GM23338 (cell line): ENCODE measurements around the gene ZBTB7C. TPM values are rescaled to one million over a fixed set of nuclear protein-coding genes. Genes with fewer than 3 reads are reported as not detected.

ENCODE experiments used
- ATAC-seq: fragments of 200-7000 bp; cut with Tn5 transposase; 3 replicates; pipeline ENCODE4 v1.9.1; 2020
- DNase-seq: peaks from one replicate; pipeline ENCODE4 v3.0.0-alpha.2; 2015; ENCODE audit warnings: low spot score
- H2AFZ ChIP-seq: fragments of 200-600 bp; sonication (generic); 2 replicates; pipeline ENCODE4 v1.8.0; 2016; ENCODE audit warnings: antibody characterized with exemption, mild to moderate bottlenecking, moderate library complexity
- H3F3A ChIP-seq: fragments of 200-600 bp; sonication (generic); replicated peaks from 2 replicates; pipeline ENCODE4 v1.8.0; 2017; ENCODE audit warnings: antibody characterized with exemption, mixed run types, low read depth
- H3K27ac ChIP-seq: fragments of 200-600 bp; sonication (generic); 2 replicates; pipeline ENCODE4 v1.6.1; 2016; ENCODE audit warnings: low read depth
- H3K27me3 ChIP-seq: fragments of 200-600 bp; sonication (generic); 2 replicates; pipeline ENCODE4 v1.8.0; 2016; ENCODE audit warnings: mild to moderate bottlenecking, mixed run types, moderate library complexity; ENCODE audit not compliant: insufficient read depth
- H3K36me3 ChIP-seq: fragments of 200-600 bp; sonication (generic); 2 replicates; pipeline ENCODE4 v1.8.0; 2016; ENCODE audit warnings: mild to moderate bottlenecking; ENCODE audit not compliant: insufficient read depth
- H3K4me1 ChIP-seq: fragments of 200-600 bp; sonication (generic); 2 replicates; pipeline ENCODE4 v1.8.0; 2016; ENCODE audit warnings: mild to moderate bottlenecking, moderate library complexity; ENCODE audit not compliant: insufficient read depth
- H3K4me2 ChIP-seq: fragments of 200-600 bp; sonication (generic); 2 replicates; pipeline ENCODE4 v1.7.1; 2017; ENCODE audit warnings: mixed run types
- H3K4me3 ChIP-seq: fragments of 200-600 bp; sonication (generic); 2 replicates; pipeline ENCODE4 v1.6.1; 2016; ENCODE audit warnings: mixed run types
- H3K79me2 ChIP-seq: fragments of 200-600 bp; sonication (generic); replicated peaks from 2 replicates; pipeline ENCODE4 v1.8.0; 2017; ENCODE audit warnings: mild to moderate bottlenecking; ENCODE audit not compliant: insufficient read depth
- H3K9me2 ChIP-seq: fragments of 200-600 bp; sonication (generic); 2 replicates; pipeline ENCODE4 v1.8.0; 2017; ENCODE audit not compliant: insufficient read depth
- H4K20me1 ChIP-seq: fragments of 200-600 bp; sonication (generic); replicated peaks from 2 replicates; pipeline ENCODE4 v1.8.0; 2017; ENCODE audit warnings: mild to moderate bottlenecking; ENCODE audit not compliant: insufficient read depth
- H3K27ac Mint-ChIP-seq: 2 replicates; pipeline ENCODE4 v1.8.0; 2020; ENCODE audit warnings: inconsistent platforms, mild to moderate bottlenecking, moderate library complexity, mixed read lengths
- H3K27me3 Mint-ChIP-seq: 3 replicates; pipeline ENCODE4 v1.8.0; 2022; ENCODE audit warnings: low read depth, mild to moderate bottlenecking, moderate library complexity, mixed read lengths, inconsistent platforms; ENCODE audit not compliant: insufficient read depth, poor library complexity
- H3K36me3 Mint-ChIP-seq: 3 replicates; pipeline ENCODE4 v1.8.0; 2021; ENCODE audit warnings: low read depth, mild to moderate bottlenecking, inconsistent platforms, moderate library complexity, mixed read lengths
- H3K4me1 Mint-ChIP-seq: 3 replicates; pipeline ENCODE4 v1.8.0; 2020; ENCODE audit warnings: mild to moderate bottlenecking, inconsistent platforms, mixed read lengths
- H3K4me3 Mint-ChIP-seq: 3 replicates; pipeline ENCODE4 v1.8.0; 2021; ENCODE audit warnings: moderate library complexity, mild to moderate bottlenecking, inconsistent platforms, mixed read lengths
- H3K9me3 Mint-ChIP-seq: 3 replicates; pipeline ENCODE4 v1.8.0; 2020; ENCODE audit warnings: moderate library complexity, mild to moderate bottlenecking, inconsistent platforms, mixed read lengths
- CREB1 ChIP-seq: fragments of 250-450 bp; sonication (Bioruptor Pico); IDR thresholded peaks from 2 replicates; pipeline ENCODE4 v1.5.0; 2020; ENCODE audit warnings: low read depth, mild to moderate bottlenecking, moderate library complexity
- CTCF ChIP-seq, 2 experiments: fragments of 200-600 bp in 1 of 2; sonication (generic) in 1 of 2; conservative IDR thresholded peaks; 2 replicates each; pipeline versions ENCODE4 v1.5.1 to v1.6.1; 2016 to 2017; ENCODE audit warnings: antibody characterized with exemption in 2 of 2, low read depth in 2 of 2, mild to moderate bottlenecking in 2 of 2, moderate library complexity in 1 of 2
- JUNB ChIP-seq: IDR thresholded peaks from one replicate; pipeline ENCODE4 v1.6.1; 2016; ENCODE audit warnings: antibody characterized with exemption; ENCODE audit not compliant: unreplicated experiment
- NANOG ChIP-seq: IDR thresholded peaks from 2 replicates; pipeline ENCODE4 v1.6.1; 2016; ENCODE audit warnings: antibody characterized with exemption, borderline replicate concordance
- POLR2AphosphoS5 ChIP-seq: IDR thresholded peaks from 2 replicates; pipeline ENCODE4 v1.6.1; 2016; ENCODE audit warnings: antibody characterized with exemption, low read depth
- REST ChIP-seq: IDR thresholded peaks from one replicate; pipeline ENCODE4 v1.6.1; 2018; ENCODE audit warnings: antibody characterized with exemption; ENCODE audit not compliant: unreplicated experiment
- STAT1 ChIP-seq: IDR thresholded peaks from one replicate; pipeline ENCODE4 v1.6.1; 2016; ENCODE audit warnings: antibody characterized with exemption; ENCODE audit not compliant: unreplicated experiment
- ZNF114 ChIP-seq: fragments of 250-450 bp; sonication (Bioruptor Pico); IDR thresholded peaks from 2 replicates; pipeline ENCODE4 v1.5.0; 2020; ENCODE audit warnings: mild to moderate bottlenecking, moderate library complexity
- ZNF331 ChIP-seq: fragments of 250-450 bp; sonication (Bioruptor Pico); IDR thresholded peaks from 2 replicates; pipeline ENCODE4 v1.5.0; 2020; ENCODE audit warnings: low read depth, mild to moderate bottlenecking, moderate library complexity
- ZNF462 ChIP-seq: fragments of 250-450 bp; sonication (Bioruptor Pico); IDR thresholded peaks from 2 replicates; pipeline ENCODE4 v1.5.0; 2020; ENCODE audit warnings: mild to moderate bottlenecking, moderate library complexity
- polyA plus RNA-seq: library from polyadenylated mRNA; unstranded; fragments of >200 nt; fragmentation: Nextera tagmentation; extraction: Ambion mirVana; gene quantifications from 2 replicates; pipeline ENCODE4 v1.2.1, GENCODE V29; 2016
- total RNA-seq: library from RNA; depleted of rRNA; stranded (reverse); fragments of >200 nt; shearing (Covaris generic); gene quantifications from 2 replicates; pipeline ENCODE4 v1.2.3, GENCODE V29; 2014

ZBTB7C gene
- total and polyA plus RNA-seq, 2 experiments from 2014 or later = 0.03 to 0.14 TPM

GRCh38 chr18:48022021-48022420 is 387.2 kb downstream of the ZBTB7C start (continued):
- TF ChIP-seq ZNF462 (CRISPR knock-in tag) (no peak), CTCF (conservative IDR thresholded peaks at IDR 0.05; ENCODE audit: low read depth in 2 of 2) (no peak), ZNF114 (no peak), JUNB (no peak)

- Mint-ChIP-seq H3K9me3 (no peaks in the 10 kb centered on the region), H3K4me3 (no peak overlapping the region), H3K27me3 (peaks cover 19% of the 10 kb centered on the region), H3K4me1 (peaks cover 22% of the 10 kb centered on the region), H3K27ac (no peak overlapping the region), H3K36me3 (no peaks in the 10 kb centered on the region)
- Histone ChIP-seq H3K36me3 (no peaks in the 10 kb centered on the region), H3K79me2 (no peaks in the 10 kb centered on the region), H3K4me1 (peaks cover 6% of the 10 kb centered on the region; the same call in 1 of the 2 replicates), H3K9me2 (no peaks in the 10 kb centered on the region), H2AFZ (no peak overlapping the region), H3K4me2 (no peak overlapping the region), H4K20me1 (no peaks in the 10 kb centered on the region), H3K27ac (no peak overlapping the region), H3K27me3 (no peaks in the 10 kb centered on the region), H3K4me3 (no peak overlapping the region), H3F3A (no peaks in the 10 kb centered on the region)
- no peak for DNase-seq
- no peak for ATAC-seq
- TF ChIP-seq POLR2AphosphoS5 (no peak), ZNF331 (CRISPR knock-in tag) (no peak), REST (no peak), STAT1 (no peak), ZNF114 (no peak), JUNB (no peak), NANOG (no peak), CREB1 (CRISPR knock-in tag) (no peak)
Measured at GRCh38 chr18:48021273-48021914, 387.8 kb downstream of the ZBTB7C start.
